Activated T-cell treated with anti-CD3 and anti-CD28 coated beads for 24 hours (primary cell): ENCODE measurements around the gene TNMD.
A peak's percentile ranks its signal among the peaks of the same experiment; 100 is the strongest.
"Not testable (repeated sequence)": the region's sequence is repeated elsewhere in the genome, so short reads cannot be mapped to it uniquely, and the experiment has no call there.

ENCODE experiments used
- DNase-seq: peaks from one replicate; pipeline ENCODE4 v3.0.0-alpha.2; 2020; ENCODE audit warnings: low read depth

Gene TNMD

GRCh38 chrX:100584611-100585010 lies at the start of gene TNMD:
Gene TNMD, plus strand, starts transcription at chrX:100584936. Its CDS starts 83 bp downstream, at chrX:100585019.
- no peak for DNase-seq

GRCh38 chrX:100565534-100565933 lies 19.2 kb upstream of the TNMD start:
- DNase-seq = not testable (repeated sequence)

- no peak for DNase-seq
Measured at GRCh38 chrX:100586747-100587146, 2.0 kb downstream of the TNMD start.

- no peak for DNase-seq
Measured at GRCh38 chrX:100587861-100588260, 3.1 kb downstream of the TNMD start.

- no peak for DNase-seq
Measured at GRCh38 chrX:100591256-100592051, 6.7 kb downstream of the TNMD start.

- no peak for DNase-seq
Measured at GRCh38 chrX:100593126-100593525, 8.4 kb downstream of the TNMD start.

- no peak for DNase-seq
Measured at GRCh38 chrX:100593581-100593980, 8.8 kb downstream of the TNMD start.

- no peak for DNase-seq
Measured at GRCh38 chrX:100596601-100597000, 11.9 kb downstream of the TNMD start.

GRCh38 chrX:100599456-100599855 lies 14.7 kb downstream of the TNMD start:
- no peak for DNase-seq

- DNase-seq = no peak
Measured at GRCh38 chrX:100600340-100600739, 15.6 kb downstream of the TNMD start.

- DNase-seq = no peak
Measured at GRCh38 chrX:100600758-100601157, 16.0 kb downstream of the TNMD start.

GRCh38 chrX:100606753-100607152 lies 22.0 kb downstream of the TNMD start:
- no peak for DNase-seq

- DNase-seq = no peak
Measured at GRCh38 chrX:100609591-100609990, 24.9 kb downstream of the TNMD start.

GRCh38 chrX:100611951-100612350 lies 27.2 kb downstream of the TNMD start:
- no peak for DNase-seq

- DNase-seq = no peak
Measured at GRCh38 chrX:100615005-100615404, 30.3 kb downstream of the TNMD start.

GRCh38 chrX:100623001-100623400 lies 38.3 kb downstream of the TNMD start:
- DNase-seq = no peak

GRCh38 chrX:100625985-100626491 lies 41.3 kb downstream of the TNMD start:
- no peak for DNase-seq

GRCh38 chrX:100635040-100635439 lies 50.3 kb downstream of the TNMD start:
- DNase-seq = no peak

GRCh38 chrX:100635989-100636320 lies 51.2 kb downstream of the TNMD start:
- no peak for DNase-seq

GRCh38 chrX:100636321-100636991 lies 51.7 kb downstream of the TNMD start, which contains the start of gene TSPAN6:
Gene TSPAN6, minus strand, starts transcription at chrX:100636806. Its CDS starts 112 bp downstream, at chrX:100636694.
- DNase-seq = peak; percentile 66

GRCh38 chrX:100642290-100642689 lies 57.6 kb downstream of the TNMD start:
- DNase-seq = no peak

GRCh38 chrX:100643212-100643611 lies 58.5 kb downstream of the TNMD start:
- DNase-seq = no peak
